HG02759 (cell line): ENCODE measurements around the gene NINJ1.
"Not testable (repeated sequence)": the region's sequence is repeated elsewhere in the genome, so short reads cannot be mapped to it uniquely, and the experiment has no call there.

Experiments
- ATAC-seq: cut with Tn5 transposase; IDR thresholded peaks from one replicate; pipeline ENCODE4 v1.9.1; 2021; ENCODE audit warnings: mild to moderate bottlenecking, moderate library complexity; ENCODE audit not compliant: unreplicated experiment

Gene NINJ1

GRCh38 chr9:93161786-93162562 is 27.9 kb upstream of the NINJ1 start:
- no peak for ATAC-seq

- peak; percentile 89 for ATAC-seq
These were observed 25.8 kb upstream of the NINJ1 start for GRCh38 chr9:93159601-93160471.

DNA sequence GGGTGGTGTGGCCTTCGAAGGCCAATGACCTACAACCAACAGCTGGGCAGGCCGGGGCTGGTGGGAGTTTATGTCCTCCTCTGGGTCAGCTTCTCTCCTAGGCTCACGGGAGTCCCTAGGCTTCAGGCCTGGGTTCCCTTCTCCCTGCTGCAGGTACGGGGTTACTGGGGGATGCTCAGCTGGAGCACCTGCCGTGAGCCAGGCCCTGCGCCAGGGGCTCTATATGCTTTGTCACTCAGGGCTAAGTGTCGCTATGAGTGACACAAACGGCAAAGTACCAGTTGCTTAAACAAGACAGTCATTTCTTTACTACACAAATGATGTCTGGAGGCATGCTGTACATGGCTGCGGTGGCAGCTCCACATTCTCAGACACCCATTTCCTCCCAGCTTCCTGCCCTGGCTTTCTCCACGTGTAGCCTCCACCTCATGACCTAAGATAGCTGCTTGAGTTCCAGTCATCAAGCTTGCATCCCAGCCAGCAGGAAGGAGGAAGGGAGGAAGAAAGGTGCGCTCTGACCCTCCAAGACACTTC is 22.5 kb upstream of the NINJ1 start:
- ATAC-seq, result peak; percentile 80

GRCh38 chr9:93155716-93156474 is 21.8 kb upstream of the NINJ1 start:
- ATAC-seq, result no peak

DNA sequence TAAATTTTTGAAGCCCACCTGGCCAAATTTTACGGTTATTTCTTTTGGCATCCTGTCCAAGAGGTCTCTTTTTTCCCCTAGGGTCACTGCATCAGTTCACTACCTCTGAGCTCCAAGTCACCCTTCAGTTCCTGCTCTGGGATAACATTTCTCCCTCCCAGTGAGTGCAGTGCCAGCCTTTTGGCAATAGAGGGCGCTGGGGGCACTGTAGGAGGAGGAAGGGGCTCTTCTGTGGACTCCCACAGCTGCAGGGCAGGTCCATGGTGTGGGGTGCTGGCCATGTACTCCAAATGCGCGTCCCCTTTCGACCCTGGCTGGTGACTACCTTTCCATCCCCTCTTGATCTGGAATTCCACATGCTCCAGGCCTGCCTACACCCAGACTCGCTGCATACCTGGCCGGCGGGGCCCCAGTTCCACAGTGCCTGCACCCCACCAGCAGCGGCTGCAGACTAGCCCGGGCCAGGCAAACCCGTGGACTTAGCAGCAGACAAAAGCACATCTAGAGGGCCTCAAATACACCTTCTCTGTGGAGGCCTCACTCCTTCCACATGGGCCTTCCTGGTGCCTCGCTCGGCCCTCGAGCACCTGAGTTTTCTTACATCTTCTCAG is 20.3 kb upstream of the NINJ1 start:
- ATAC-seq, result no peak

GRCh38 chr9:93151097-93151784 is 17.2 kb upstream of the NINJ1 start:
- no peak for ATAC-seq

- ATAC-seq, result no peak
These were observed 15.3 kb upstream of the NINJ1 start for GRCh38 chr9:93149361-93149760.

DNA sequence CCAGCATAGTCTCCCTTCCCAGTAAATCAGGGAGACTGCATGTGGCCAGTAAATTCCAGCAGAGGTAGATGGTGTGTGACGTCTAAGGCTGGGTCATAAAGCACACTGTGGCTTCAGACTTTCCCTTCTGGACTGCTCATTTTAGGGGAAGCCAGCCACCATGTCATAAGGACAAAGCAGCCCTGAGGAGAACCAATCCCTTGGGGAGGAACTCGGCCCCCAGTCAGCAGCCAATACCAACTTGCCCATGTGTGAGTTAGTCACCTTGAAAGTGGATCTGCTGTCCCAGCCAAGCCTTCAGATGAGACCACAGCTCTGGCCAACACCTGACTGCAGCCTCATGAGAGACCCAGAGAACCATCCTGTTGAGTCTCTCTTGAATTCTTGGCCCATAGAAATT is 14.7 kb upstream of the NINJ1 start:
- ATAC-seq, result no peak

- no peak for ATAC-seq
These were observed 13.6 kb upstream of the NINJ1 start for GRCh38 chr9:93147632-93148031.

- not testable (repeated sequence) for ATAC-seq
These were observed 12.6 kb upstream of the NINJ1 start for GRCh38 chr9:93146696-93147095.

- ATAC-seq, result no peak
These were observed 9.9 kb upstream of the NINJ1 start for GRCh38 chr9:93143830-93144530.

GRCh38 chr9:93141771-93142483 is 7.9 kb upstream of the NINJ1 start:
- ATAC-seq, result no peak

DNA sequence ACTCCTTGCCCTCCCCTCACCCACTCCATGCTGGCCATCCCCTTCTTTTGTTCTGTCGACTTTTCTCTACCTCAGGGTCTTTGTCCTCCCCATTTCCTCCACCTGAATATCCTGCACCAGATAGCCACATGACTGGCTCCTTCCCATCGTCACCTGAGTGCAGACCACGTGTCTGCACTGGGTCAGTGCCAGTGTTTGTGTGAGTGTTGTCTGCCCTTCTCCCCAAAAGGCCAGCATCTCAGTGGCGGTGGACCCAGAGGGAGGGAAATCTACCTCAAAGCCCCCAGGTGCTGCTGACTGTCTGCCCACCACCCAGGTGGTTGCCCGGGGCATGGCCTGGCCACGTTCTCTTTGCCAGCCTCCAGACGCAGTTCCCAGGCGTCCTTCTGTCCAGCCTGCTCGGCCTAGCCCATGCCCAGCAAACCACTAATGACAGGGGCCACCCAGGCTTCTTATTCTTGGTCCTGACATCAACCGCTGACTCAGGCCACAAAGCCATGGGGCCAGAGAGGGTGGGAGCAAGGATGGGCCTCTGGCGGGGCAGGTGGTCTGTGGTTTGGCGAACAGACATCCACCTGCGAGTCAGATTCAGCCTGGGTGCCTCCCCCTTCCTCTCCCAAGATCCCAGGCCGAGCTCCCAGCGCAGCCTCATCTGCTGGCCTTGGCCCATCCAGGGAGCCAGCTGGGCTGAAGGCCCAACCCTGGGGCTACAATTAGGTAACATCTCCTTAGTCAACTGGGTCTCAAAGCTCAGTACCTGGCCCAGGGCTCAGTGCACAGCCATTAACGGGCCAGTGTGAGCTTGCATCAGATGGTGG is 5.5 kb upstream of the NINJ1 start:
- ATAC-seq, result no peak

- no peak for ATAC-seq
These were observed 4.2 kb upstream of the NINJ1 start for GRCh38 chr9:93138171-93138764.

- ATAC-seq, result no peak
These were observed 3.3 kb upstream of the NINJ1 start for GRCh38 chr9:93137362-93137761.

DNA sequence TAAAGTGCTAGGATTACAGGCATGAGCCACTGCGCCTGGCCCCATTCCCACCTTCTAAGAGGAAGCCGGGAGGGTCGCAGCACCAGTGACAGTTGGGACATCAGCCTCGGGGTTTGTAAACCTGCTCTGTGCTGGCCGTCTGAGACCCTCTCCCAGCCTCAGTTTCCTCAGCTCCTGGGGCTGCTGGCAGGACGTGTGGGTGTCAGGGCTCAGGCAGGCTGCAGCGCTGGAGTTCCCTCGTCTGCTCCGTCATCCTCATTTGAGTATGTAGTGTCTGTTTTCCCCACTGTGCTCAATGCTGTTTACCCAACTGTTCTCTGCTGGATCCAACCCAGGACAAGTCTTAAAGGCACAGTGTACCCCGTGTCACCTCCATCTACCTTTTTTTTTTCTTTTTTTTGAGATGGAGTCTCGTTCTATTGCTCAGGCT is 2.0 kb upstream of the NINJ1 start:
- no peak for ATAC-seq

DNA sequence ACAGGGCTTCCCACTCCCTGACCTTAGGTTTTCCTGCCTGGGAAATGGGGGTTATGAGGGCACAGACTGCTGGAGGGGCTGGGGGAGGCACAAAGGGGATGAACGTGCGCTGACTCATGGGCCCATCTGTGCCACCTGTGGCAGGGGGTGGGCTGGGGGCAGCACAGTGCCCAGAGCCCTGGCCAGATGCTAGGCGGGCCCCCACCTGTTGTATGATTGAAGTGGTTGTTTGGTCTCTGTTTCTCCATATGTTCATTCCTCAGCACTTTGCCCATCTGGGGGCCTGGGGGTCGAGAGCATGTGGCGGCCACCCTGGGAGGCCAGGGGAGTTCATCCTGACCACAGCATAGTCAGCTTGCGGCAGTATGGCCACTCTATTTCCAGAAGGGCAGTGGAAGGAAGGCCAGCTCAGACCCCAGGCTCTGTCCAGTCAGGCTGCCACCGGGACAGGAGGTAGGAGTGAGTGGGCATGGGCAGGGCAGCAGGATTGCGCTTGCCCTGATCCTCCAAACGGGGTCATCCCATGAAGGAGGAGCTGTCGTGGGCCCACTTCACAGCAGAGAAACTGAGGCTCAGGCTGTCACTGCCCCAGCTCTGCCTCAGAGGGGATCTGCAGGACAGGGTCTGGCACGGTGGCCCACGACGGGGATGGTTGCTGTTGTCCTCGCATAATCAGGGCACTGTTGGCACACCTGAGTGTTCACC is 841 bp upstream of the NINJ1 start:
- ATAC-seq, result no peak
